ENCODE results near the gene ROBO1.

The ROBO1 gene

DNA sequence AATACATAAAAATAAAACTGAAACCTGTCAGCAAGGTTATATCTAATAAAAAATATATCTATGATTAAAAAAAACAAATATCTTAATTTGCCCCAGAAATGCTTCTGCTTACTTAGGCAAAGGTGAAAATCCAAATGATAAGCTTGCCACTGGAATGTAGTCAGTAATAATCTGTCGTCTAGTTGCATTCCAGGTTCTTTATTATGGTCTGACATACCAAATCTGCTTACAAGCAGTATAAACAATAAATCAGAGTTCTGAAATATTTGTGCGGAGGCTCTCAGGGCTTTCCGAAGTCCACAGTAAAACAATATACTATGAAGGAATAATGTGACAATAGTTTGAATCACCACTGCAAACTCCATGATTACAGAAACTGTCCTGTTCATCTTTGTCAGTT is 1133.5 kb downstream of the ROBO1 start:
- DNase-seq (ENCODE audit: low read depth): no peak
- H3K4me3 ChIP-seq (ENCODE audit: control insufficient read depth, low read depth, low read length): no peak overlapping the region
- TF ChIP-seq, protein P1, sequence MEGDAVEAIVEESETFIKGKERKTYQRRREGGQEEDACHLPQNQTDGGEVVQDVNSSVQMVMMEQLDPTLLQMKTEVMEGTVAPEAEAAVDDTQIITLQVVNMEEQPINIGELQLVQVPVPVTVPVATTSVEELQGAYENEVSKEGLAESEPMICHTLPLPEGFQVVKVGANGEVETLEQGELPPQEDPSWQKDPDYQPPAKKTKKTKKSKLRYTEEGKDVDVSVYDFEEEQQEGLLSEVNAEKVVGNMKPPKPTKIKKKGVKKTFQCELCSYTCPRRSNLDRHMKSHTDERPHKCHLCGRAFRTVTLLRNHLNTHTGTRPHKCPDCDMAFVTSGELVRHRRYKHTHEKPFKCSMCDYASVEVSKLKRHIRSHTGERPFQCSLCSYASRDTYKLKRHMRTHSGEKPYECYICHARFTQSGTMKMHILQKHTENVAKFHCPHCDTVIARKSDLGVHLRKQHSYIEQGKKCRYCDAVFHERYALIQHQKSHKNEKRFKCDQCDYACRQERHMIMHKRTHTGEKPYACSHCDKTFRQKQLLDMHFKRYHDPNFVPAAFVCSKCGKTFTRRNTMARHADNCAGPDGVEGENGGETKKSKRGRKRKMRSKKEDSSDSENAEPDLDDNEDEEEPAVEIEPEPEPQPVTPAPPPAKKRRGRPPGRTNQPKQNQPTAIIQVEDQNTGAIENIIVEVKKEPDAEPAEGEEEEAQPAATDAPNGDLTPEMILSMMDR (IDR thresholded peaks at IDR 0.05; ENCODE audit: control insufficient read depth, insufficient read depth, low read depth, low read length, missing control alignments): no peak

DNA sequence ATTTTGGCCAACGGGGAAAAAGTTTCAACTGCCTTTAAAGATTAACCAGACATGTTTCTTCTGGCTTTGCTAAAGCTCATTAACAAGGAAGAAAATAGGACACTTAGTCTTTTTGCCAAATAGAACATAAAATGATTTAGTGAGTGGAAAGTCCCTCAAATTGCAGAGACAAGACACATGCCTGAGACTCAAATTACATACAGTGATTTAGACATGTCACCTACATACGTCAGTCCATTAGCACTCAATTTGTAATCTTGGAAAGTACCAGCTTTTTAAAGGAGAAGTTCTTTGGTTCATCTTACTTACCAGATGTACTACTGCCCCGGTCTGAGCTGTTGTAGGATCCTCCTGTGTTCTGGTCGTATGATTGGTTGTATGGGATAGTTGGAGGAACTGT is 1134.2 kb downstream of the ROBO1 start:
- no peak overlapping the region for H3K4me3 ChIP-seq (ENCODE audit: control insufficient read depth, low read depth, low read length)
- no peak for DNase-seq (ENCODE audit: low read depth)
- TF ChIP-seq, protein P1 (IDR thresholded peaks at IDR 0.05; ENCODE audit: control insufficient read depth, insufficient read depth, low read depth, low read length, missing control alignments): no peak

DNA sequence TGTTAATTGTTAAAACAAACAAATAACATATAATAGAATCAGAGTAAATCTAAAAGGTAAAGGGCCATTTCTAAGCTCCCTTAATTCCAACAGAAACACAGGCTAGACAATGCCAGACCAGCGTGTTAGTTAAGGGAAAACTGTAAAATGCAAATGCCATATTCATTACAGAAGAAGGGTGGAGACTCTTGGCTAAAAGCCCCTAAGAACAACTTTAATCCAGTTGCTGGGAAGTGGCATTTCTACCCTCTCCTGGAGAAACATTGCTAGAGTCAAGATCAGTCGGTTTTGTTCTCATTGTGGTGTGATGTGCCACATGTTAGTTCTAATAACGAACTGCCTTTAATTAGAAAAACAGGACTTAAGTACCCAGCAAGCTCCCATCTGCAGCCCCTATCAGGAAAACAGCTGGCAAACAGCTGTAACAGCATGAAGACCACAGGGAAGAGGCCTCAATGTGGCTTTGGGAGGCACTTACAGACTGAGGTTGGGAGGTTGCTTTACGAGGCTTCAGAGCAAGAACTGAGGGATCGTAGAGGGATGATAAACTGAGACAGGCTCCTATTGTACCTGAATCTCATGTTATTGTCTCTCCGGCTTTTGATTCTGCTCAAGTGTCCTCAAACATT is 1134.8 kb downstream of the ROBO1 start:
- DNase-seq (ENCODE audit: low read depth): no peak
- no peak overlapping the region for H3K4me3 ChIP-seq (ENCODE audit: control insufficient read depth, low read depth, low read length)
- TF ChIP-seq, protein P1 (IDR thresholded peaks at IDR 0.05; ENCODE audit: control insufficient read depth, insufficient read depth, low read depth, low read length, missing control alignments): no peak

DNA sequence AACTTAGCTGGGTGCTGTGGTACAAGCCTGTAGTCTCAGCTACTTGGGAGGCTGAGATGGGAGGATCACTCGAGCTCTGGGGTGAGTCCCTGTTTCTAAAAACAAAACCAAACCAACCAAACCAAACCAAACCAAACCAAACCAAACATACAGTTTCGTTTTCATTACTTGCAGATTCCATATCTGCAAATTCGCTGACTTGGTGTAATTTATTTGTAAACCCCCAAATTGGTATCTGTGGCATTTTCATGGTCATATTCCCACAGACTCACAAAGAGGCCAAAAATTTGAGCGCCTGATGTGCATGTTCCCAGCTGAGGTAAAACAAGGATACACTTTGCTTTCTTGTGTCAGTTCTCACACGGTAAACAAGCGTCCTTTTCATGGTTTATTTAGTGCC is 1138.3 kb downstream of the ROBO1 start:
- H3K4me3 ChIP-seq (ENCODE audit: control insufficient read depth, low read depth, low read length): no peak overlapping the region
- DNase-seq (ENCODE audit: low read depth): no peak
- TF ChIP-seq, protein P1 (IDR thresholded peaks at IDR 0.05; ENCODE audit: control insufficient read depth, insufficient read depth, low read depth, low read length, missing control alignments): no peak

DNA sequence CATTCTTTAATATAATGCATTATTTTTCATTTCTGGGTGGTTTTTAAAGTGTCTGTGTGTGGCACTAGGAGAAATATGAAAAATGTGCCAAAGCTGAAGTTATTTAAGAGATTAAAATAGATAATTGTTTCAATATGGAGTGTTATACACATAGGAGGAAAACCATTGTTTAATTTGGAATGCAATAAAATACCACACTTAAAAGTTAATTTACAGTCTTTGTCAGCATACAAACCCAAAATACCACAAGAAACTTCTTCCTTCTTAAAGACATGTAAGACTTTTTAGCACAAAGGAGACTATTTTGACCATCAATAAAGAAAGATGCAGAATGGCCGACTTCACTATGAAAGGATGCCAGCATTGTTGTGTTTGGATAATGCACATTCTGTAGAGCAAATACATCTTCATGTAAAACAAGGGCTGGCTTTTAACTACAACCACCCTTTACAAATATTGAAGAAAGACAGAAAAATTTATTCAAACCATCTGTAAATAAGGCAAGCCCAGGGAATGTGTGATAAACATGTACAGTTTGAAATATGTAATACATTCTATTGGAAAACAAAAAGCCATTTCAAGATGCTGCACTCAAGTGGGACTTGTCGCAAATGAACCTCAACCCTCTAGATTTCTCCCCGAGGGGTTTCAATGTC is 1146.6 kb downstream of the ROBO1 start:
- no peak overlapping the region for H3K4me3 ChIP-seq (ENCODE audit: control insufficient read depth, low read depth, low read length)
- TF ChIP-seq, protein P1 (IDR thresholded peaks at IDR 0.05; ENCODE audit: control insufficient read depth, insufficient read depth, low read depth, low read length, missing control alignments): no peak
- no peak for DNase-seq (ENCODE audit: low read depth)

DNA sequence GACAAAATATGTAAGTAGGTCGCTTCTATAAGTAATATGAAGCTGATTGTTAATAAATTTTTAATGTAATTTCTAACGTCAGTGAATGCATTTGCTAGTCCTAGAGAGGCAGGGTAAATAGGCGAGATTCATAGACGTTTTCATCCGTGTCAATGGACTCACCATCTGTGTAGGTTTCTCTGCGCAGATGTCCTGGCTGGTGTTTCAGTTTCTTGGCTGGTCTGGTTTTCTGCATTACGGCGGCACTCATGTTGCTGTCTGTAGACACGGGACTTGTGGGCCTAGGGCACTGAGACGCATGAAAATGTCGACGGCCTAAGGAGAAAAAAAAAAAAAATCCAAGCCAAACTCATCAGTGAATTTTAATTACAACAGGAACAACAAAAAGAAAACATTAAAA is 1153.3 kb downstream of the ROBO1 start:
- H3K4me3 ChIP-seq (ENCODE audit: control insufficient read depth, low read depth, low read length): no peak overlapping the region
- no peak for DNase-seq (ENCODE audit: low read depth)
- TF ChIP-seq, protein P1 (IDR thresholded peaks at IDR 0.05; ENCODE audit: control insufficient read depth, insufficient read depth, low read depth, low read length, missing control alignments): no peak
